Mesenchymal stem cell (in vitro differentiated cells and primary cell): ENCODE results near the gene IGFBP5.

ENCODE experiments used
- DNase-seq: peaks from one replicate; pipeline ENCODE4 v3.0.0-alpha.2; 2013
- H2AFZ ChIP-seq: one replicate; pipeline ENCODE4 v1.6.1; 2013; ENCODE audit warnings: low read depth, mild to moderate bottlenecking, control low read depth, inconsistent platforms, low read length, moderate library complexity
- H2AK5ac ChIP-seq: 2 replicates; pipeline ENCODE4 v1.6.1; 2013; ENCODE audit warnings: low read length, moderate library complexity, mild to moderate bottlenecking, inconsistent platforms; ENCODE audit not compliant: severe bottlenecking
- H2BK120ac ChIP-seq: one replicate; pipeline ENCODE4 v1.6.1; 2013; ENCODE audit warnings: low read depth, mild to moderate bottlenecking, inconsistent platforms, low read length, moderate library complexity
- H2BK12ac ChIP-seq, 2 experiments: one replicate each; pipeline ENCODE4 v1.6.1; 2013; ENCODE audit warnings: inconsistent platforms in 2 of 2, low read length in 2 of 2, mild to moderate bottlenecking in 2 of 2, moderate library complexity in 2 of 2, control low read depth in 1 of 2
- H2BK15ac ChIP-seq: one replicate; pipeline ENCODE4 v1.6.1; 2013; ENCODE audit warnings: mild to moderate bottlenecking, low read depth, inconsistent platforms; ENCODE audit not compliant: poor library complexity, severe bottlenecking
- H2BK5ac ChIP-seq: 2 replicates; pipeline ENCODE4 v1.6.1; 2013; ENCODE audit warnings: low read depth, mild to moderate bottlenecking, low read length, control low read depth, inconsistent platforms; ENCODE audit not compliant: poor library complexity, severe bottlenecking
- H3K14ac ChIP-seq, 2 experiments: one replicate each; pipeline ENCODE4 v1.6.1; 2013; ENCODE audit warnings: inconsistent platforms in 2 of 2, low read length in 2 of 2, control low read depth in 1 of 2, mild to moderate bottlenecking in 1 of 2, moderate library complexity in 1 of 2
- H3K18ac ChIP-seq, 2 experiments: one replicate each; pipeline ENCODE4 v1.6.1; 2013; ENCODE audit warnings: inconsistent platforms in 2 of 2, low read length in 2 of 2, control low read depth in 1 of 2, low read depth in 1 of 2, mild to moderate bottlenecking in 1 of 2
- H3K23ac ChIP-seq, 2 experiments: one replicate each; pipeline ENCODE4 v1.6.1; 2013; ENCODE audit warnings: inconsistent platforms in 2 of 2, low read length in 2 of 2, mild to moderate bottlenecking in 2 of 2, moderate library complexity in 2 of 2, control low read depth in 1 of 2
- H3K27ac ChIP-seq: 2 replicates; pipeline ENCODE4 v1.5.1; 2013; ENCODE audit warnings: mild to moderate bottlenecking, moderate library complexity, low read length, control low read depth, inconsistent platforms; ENCODE audit not compliant: poor library complexity, severe bottlenecking
- H3K27me3 ChIP-seq, 2 experiments: 2 replicates each; pipeline versions ENCODE4 v1.6.1 to v1.7.0; 2013; ENCODE audit warnings: low read length in 2 of 2, mild to moderate bottlenecking in 2 of 2, moderate library complexity in 2 of 2, control low read depth in 1 of 2, inconsistent platforms in 1 of 2; ENCODE audit not compliant: control insufficient read depth in 1 of 2, insufficient read depth in 1 of 2
- H3K36me3 ChIP-seq, 2 experiments: 2 replicates each; pipeline versions ENCODE4 v1.6.1 to v1.7.0; 2013; ENCODE audit warnings: low read length in 2 of 2, control low read depth in 1 of 2, inconsistent platforms in 1 of 2, low read depth in 1 of 2, mild to moderate bottlenecking in 1 of 2; ENCODE audit not compliant: insufficient read depth in 2 of 2, control insufficient read depth in 1 of 2
- H3K4ac ChIP-seq, 2 experiments: one replicate each; pipeline ENCODE4 v1.6.1; 2013; ENCODE audit warnings: inconsistent platforms in 2 of 2, low read length in 2 of 2, mild to moderate bottlenecking in 2 of 2, moderate library complexity in 2 of 2, control low read depth in 1 of 2, low read depth in 1 of 2
- H3K4me1 ChIP-seq: 2 replicates; pipeline ENCODE4 v1.6.1; 2013; ENCODE audit warnings: low read depth, low read length, control low read depth; ENCODE audit not compliant: control insufficient read depth, insufficient read depth
- H3K4me2 ChIP-seq: 2 replicates; pipeline ENCODE4 v1.6.1; 2013; ENCODE audit warnings: low read length, mild to moderate bottlenecking, inconsistent platforms; ENCODE audit not compliant: poor library complexity, severe bottlenecking
- H3K4me3 ChIP-seq, 2 experiments: 2 replicates each; pipeline versions ENCODE4 v1.5.1 to v1.7.0; 2013; ENCODE audit warnings: low read length in 2 of 2, mild to moderate bottlenecking in 2 of 2, control low read depth in 1 of 2, low read depth in 1 of 2; ENCODE audit not compliant: insufficient read depth in 1 of 2
- H3K79me1 ChIP-seq: replicated peaks from 2 replicates; pipeline ENCODE4 v1.6.1; 2013; ENCODE audit warnings: mild to moderate bottlenecking, control low read depth, low read length, inconsistent platforms; ENCODE audit not compliant: poor library complexity, severe bottlenecking
- H3K9ac ChIP-seq: 2 replicates; pipeline ENCODE4 v1.7.0; 2013; ENCODE audit warnings: mild to moderate bottlenecking, low read length, moderate library complexity
- H3K9me3 ChIP-seq: 2 replicates; pipeline ENCODE4 v1.7.0; 2013; ENCODE audit warnings: mild to moderate bottlenecking, low read length; ENCODE audit not compliant: control insufficient read depth
- H4K8ac ChIP-seq: one replicate; pipeline ENCODE4 v1.6.1; 2013; ENCODE audit warnings: inconsistent platforms, mild to moderate bottlenecking, low read length, moderate library complexity
- H4K91ac ChIP-seq: one replicate; pipeline ENCODE4 v1.6.1; 2013; ENCODE audit warnings: mild to moderate bottlenecking, low read length, inconsistent platforms
- WGBS: methylation state at CpG from one replicate; pipeline ENCODE4 v1.1.7; 2013; ENCODE audit warnings: mixed read lengths; 5-methylcytosine and 5-hydroxymethylcytosine counted together

The IGFBP5 gene

DNA sequence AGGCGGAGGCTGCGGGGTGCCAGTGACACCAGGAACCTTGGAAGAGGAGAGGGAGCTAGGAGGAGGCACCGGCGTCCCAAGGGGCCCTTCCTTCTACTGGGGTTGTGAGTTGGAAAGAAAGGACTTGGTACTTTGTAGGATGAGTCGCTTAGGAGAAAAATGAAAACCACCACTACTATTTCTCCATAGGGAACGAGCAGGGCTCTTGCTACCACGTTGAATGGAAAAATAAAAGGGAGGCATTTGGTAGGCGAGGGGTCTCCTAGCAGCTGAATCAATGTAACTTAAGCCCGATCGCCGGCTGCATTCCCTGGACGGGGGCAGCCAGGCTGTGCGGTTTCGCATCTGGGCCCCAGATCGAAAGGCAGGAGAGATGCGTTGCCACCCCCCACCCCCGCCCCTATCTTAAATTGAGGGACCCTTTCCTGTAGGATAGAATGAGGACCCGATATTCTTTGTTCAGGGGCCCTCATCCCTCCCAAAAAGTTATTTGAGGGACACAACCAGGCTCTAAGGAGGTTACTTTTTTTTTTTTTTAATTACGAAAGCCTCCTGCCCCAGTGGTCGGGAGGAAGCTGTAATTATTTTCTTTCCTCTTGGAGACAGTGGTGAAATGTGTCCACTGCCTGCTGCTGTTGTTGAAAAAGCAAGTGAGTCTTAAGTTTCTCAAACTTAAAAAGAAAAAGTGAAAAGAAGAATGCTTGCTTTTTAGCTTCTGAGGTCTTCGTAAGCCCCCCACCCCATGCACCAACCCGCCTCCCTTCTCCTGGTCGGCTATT, 60.8 kb downstream of the IGFBP5 start:
- Histone ChIP-seq H3K36me3 (no peaks in the 10 kb centered on the region), H2AFZ (no peak overlapping the region)

DNA sequence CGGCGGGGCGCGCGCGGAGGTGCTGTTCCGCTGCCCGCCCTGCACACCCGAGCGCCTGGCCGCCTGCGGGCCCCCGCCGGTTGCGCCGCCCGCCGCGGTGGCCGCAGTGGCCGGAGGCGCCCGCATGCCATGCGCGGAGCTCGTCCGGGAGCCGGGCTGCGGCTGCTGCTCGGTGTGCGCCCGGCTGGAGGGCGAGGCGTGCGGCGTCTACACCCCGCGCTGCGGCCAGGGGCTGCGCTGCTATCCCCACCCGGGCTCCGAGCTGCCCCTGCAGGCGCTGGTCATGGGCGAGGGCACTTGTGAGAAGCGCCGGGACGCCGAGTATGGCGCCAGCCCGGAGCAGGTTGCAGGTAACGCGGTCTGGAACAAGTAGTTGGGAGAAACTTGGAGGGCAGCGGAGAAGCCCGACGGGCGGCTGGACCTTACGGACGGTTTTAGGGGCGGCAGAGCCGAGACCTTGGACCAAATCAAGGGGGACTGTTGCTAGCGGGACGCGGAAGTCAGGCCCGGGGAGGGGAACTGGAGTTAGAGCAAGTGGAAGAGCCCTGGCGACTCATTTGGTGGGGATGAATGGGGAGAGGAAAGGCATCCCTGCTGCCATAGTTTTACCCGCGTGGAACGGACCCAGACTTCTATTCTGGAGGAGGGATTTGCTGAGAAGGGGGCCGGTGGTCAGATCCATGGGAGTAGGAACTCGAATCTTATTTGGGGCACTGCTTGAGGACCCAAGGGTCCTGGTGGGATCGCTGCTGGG, 61.6 kb downstream of the IGFBP5 start:
- H3K4ac ChIP-seq, result peak overlapping the region; percentile 20 to 65
- no peak overlapping the region for H2AK5ac ChIP-seq
- H3K36me3 ChIP-seq, result no peaks in the 10 kb centered on the region
- no peak overlapping the region for H2BK120ac ChIP-seq
- H2BK5ac ChIP-seq, result no peak overlapping the region
- no peaks in the 10 kb centered on the region for H3K9me3 ChIP-seq
- WGBS, result under 1% methylated on average over 43 of the region's 71 CpGs
- H3K14ac ChIP-seq, result peak overlapping the region in 1 of 2 experiments; percentile 75
- H3K9ac ChIP-seq, result no peak overlapping the region
- DNase-seq, result peak; percentile 36
- H3K23ac ChIP-seq, result peak overlapping the region in 1 of 2 experiments; percentile 54
- H3K4me1 ChIP-seq, result peaks cover 26% of the 10 kb centered on the region
- H3K18ac ChIP-seq, result peak overlapping the region in 1 of 2 experiments; percentile 63
- peak overlapping the region; percentile 6 for H3K27ac ChIP-seq
- H3K4me3 ChIP-seq, result peak overlapping the region; percentile 53 to 83
- peak overlapping the region; percentile 55 for H2AFZ ChIP-seq
- H3K79me1 ChIP-seq, result peaks cover 2% of the 10 kb centered on the region
- H2BK12ac ChIP-seq, result peak overlapping the region in 1 of 2 experiments; percentile 81
- H2BK15ac ChIP-seq, result peak overlapping the region; percentile 54
- H3K4me2 ChIP-seq, result peak overlapping the region; percentile 93
- H4K8ac ChIP-seq, result peak overlapping the region; percentile 61
- H4K91ac ChIP-seq, result peak overlapping the region; percentile 55
- peaks cover 0 to 78% of the 10 kb centered on the region in 2 experiments for H3K27me3 ChIP-seq

More for the DNA sequence above, 60.8 kb downstream of the IGFBP5 start:
- Histone ChIP-seq H3K27me3 (peaks cover 0 to 74% of the 10 kb centered on the region in 2 experiments), H2BK5ac (no peak overlapping the region), H3K4me1 (peaks cover 26% of the 10 kb centered on the region), H3K79me1 (peaks cover 4% of the 10 kb centered on the region), H3K9me3 (no peaks in the 10 kb centered on the region), H3K4me3 (peak overlapping the region; percentile 53 to 83), H3K4ac (peak overlapping the region in 1 of 2 experiments; percentile 32), H2BK12ac (no peak overlapping the region), H3K14ac (no peak overlapping the region), H3K18ac (peak overlapping the region in 1 of 2 experiments; percentile 63), H2BK15ac (peak overlapping the region; percentile 17), H3K27ac (peak overlapping the region; percentile 89), H3K23ac (no peak overlapping the region), H4K91ac (no peak overlapping the region), H3K4me2 (peak overlapping the region; percentile 93), H2AK5ac (no peak overlapping the region), H4K8ac (no peak overlapping the region), H2BK120ac (peak overlapping the region; percentile 87), H3K9ac (no peak overlapping the region)
- 2% methylated on average over 11 of the region's 23 CpGs for WGBS
- DNase-seq, result peak; percentile 36

DNA sequence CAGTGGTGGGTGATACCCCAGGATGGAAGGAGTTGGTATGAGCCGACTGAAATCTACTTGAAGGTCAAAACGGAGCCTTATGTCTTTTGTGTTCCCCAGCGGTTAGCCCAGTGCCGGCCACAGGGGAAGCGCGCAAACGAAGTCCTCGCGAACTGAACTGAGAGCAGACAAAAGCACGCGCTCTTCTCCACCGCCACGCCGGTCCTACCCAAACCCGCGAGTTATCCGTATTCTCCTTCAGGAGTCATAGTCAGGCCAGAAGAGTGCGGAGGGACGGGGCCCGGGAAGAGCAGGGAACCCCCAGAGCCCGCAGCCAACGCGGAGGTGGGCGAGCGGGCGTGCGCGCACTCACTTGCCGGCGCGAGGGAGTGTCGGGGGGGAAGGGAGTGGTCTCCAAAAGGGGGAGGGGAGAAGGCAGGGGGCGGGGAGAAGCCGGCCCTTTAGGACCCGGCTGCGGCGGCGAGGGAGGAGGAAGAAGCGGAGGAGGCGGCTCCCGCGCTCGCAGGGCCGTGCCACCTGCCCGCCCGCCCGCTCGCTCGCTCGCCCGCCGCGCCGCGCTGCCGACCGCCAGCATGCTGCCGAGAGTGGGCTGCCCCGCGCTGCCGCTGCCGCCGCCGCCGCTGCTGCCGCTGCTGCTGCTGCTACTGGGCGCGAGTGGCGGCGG, 62.3 kb downstream of the IGFBP5 start, which contains the start of gene IGFBP2:
Gene IGFBP2, plus strand, starts transcription at position 469 of the 664 bp plus-strand sequence. Its CDS starts 104 bp downstream, at position 573.
- Histone ChIP-seq H2AK5ac (no peak within 1 kb of the TSS), H2AFZ (peak within 1 kb of the TSS; percentile 62), H3K23ac (peak within 1 kb of the TSS in 1 of 2 experiments; percentile 54), H3K79me1 (peaks cover 2% of the 10 kb centered on the region), H3K27me3 (peaks cover 0 to 84% of the 10 kb centered on the region in 2 experiments), H2BK5ac (no peak within 1 kb of the TSS), H2BK12ac (peak within 1 kb of the TSS; percentile 18 to 81), H4K91ac (peak within 1 kb of the TSS; percentile 55), H3K18ac (peak within 1 kb of the TSS in 1 of 2 experiments; percentile 63), H3K36me3 (no peaks in the 10 kb centered on the region), H3K9me3 (no peaks in the 10 kb centered on the region), H3K27ac (peak within 1 kb of the TSS; percentile 6), H2BK120ac (no peak within 1 kb of the TSS), H3K9ac (no peak within 1 kb of the TSS), H4K8ac (peak within 1 kb of the TSS; percentile 61), H3K4me2 (peak within 1 kb of the TSS; percentile 95), H2BK15ac (peak within 1 kb of the TSS; percentile 54), H3K4me3 (peak within 1 kb of the TSS; percentile 53 to 83), H3K14ac (peak within 1 kb of the TSS in 1 of 2 experiments; percentile 75), H3K4ac (peak within 1 kb of the TSS; percentile 20 to 65), H3K4me1 (peaks cover 26% of the 10 kb centered on the region)
- under 1% methylated on average over 27 of the region's 70 CpGs for WGBS
- peak; percentile 52 for DNase-seq
